ENCODE results near the gene TIGD1.

Gene TIGD1

DNA sequence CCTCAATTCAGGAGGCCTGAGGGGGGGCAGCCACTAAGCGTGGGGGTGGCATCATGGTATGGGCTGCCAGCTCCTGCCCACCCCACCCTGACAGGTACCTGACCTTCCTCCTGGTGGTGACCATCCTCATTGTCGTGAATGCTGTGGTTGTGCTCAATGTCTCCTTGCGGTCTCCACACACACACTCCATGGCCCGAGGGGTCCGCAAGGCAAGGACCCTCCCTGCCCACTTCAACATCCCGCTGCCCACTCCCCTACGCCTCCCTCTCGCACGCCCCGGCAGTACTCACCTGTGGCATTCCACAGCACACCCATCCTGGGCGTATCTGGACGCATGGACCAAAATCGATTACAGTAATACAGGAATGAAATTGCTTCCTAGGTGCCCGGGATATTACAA lies 6.9 kb downstream of the TIGD1 start:
- DNase-seq (ENCODE audit: low read depth): no peak
- H3K4me3 ChIP-seq (ENCODE audit: low read depth, low read length): no peak overlapping the region
- TF ChIP-seq, protein P1, sequence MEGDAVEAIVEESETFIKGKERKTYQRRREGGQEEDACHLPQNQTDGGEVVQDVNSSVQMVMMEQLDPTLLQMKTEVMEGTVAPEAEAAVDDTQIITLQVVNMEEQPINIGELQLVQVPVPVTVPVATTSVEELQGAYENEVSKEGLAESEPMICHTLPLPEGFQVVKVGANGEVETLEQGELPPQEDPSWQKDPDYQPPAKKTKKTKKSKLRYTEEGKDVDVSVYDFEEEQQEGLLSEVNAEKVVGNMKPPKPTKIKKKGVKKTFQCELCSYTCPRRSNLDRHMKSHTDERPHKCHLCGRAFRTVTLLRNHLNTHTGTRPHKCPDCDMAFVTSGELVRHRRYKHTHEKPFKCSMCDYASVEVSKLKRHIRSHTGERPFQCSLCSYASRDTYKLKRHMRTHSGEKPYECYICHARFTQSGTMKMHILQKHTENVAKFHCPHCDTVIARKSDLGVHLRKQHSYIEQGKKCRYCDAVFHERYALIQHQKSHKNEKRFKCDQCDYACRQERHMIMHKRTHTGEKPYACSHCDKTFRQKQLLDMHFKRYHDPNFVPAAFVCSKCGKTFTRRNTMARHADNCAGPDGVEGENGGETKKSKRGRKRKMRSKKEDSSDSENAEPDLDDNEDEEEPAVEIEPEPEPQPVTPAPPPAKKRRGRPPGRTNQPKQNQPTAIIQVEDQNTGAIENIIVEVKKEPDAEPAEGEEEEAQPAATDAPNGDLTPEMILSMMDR (conservative IDR thresholded peaks at IDR 0.05; ENCODE audit: low read depth, low read length): no peak

DNA sequence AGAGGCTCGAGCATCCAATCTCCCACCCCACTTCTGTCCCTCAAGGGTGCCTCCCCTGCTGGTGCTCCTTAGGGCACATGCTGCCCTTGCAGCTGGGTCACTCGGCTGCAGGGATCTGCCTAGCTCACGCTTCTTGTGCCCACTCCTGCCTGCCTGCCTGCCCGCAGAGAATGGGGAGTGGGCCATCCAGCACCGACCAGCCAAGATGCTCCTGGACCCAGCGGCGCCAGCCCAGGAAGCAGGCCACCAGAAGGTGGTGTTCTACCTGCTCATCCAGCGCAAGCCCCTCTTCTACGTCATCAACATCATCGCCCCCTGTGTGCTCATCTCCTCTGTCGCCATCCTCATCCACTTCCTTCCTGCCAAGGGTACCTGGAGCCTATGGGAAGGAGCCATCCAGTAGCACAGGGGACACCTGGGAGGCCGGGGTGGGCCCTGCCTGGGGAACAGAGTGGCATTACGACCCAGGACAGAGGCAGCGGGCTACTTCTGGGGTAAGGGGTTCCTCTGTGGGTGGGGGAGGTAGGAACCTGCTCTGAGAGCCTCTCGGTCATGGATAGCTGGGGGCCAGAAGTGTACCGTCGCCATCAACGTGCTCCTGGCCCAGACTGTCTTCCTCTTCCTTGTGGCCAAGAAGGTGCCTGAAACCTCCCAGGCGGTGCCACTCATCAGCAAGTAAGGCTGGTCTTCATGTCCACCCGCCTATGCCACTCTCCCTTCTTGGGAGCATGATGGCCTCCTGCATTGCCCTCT lies 7.5 kb downstream of the TIGD1 start:
- DNase-seq (ENCODE audit: low read depth): no peak
- TF ChIP-seq, protein P1 (conservative IDR thresholded peaks at IDR 0.05; ENCODE audit: low read depth, low read length): no peak
- H3K4me3 ChIP-seq (ENCODE audit: low read depth, low read length): no peak overlapping the region

DNA sequence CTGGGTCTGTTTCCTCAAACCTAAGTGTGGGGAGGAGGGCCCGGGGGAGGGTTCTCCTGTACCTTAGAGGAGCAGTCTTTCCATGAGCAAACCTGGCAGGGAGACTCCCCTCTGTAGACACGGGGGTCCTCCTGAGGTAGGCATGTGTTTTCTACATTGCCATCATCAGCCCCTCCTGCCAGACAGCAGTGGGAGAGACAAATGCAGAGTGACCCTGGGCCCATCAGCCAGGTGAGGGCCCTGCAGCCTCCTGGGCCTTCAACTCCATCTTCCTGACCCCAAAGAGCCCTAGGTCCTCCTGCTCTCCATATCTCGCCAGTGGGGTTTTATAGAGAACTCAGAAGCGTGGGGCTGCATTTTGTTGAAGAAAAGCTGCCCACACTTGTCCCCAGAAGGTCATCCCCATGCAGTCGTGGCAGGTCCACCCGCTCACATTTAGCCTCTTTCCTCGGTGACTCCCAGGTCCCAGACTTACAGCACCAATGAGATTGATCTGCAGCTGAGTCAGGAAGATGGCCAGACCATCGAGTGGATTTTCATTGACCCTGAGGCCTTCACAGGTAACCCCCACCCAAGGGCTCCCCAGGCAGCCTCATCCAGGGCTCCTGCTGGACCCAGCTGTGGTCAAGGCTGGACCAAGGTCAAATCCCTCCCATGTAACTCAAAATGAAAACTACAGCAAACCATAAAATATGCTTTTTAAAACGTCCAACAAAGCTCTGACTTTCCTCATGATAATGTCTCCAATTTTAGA lies 8.2 kb downstream of the TIGD1 start:
- no peak for DNase-seq (ENCODE audit: low read depth)
- H3K4me3 ChIP-seq (ENCODE audit: low read depth, low read length): no peak overlapping the region
- TF ChIP-seq, protein P1 (conservative IDR thresholded peaks at IDR 0.05; ENCODE audit: low read depth, low read length): no peak

DNA sequence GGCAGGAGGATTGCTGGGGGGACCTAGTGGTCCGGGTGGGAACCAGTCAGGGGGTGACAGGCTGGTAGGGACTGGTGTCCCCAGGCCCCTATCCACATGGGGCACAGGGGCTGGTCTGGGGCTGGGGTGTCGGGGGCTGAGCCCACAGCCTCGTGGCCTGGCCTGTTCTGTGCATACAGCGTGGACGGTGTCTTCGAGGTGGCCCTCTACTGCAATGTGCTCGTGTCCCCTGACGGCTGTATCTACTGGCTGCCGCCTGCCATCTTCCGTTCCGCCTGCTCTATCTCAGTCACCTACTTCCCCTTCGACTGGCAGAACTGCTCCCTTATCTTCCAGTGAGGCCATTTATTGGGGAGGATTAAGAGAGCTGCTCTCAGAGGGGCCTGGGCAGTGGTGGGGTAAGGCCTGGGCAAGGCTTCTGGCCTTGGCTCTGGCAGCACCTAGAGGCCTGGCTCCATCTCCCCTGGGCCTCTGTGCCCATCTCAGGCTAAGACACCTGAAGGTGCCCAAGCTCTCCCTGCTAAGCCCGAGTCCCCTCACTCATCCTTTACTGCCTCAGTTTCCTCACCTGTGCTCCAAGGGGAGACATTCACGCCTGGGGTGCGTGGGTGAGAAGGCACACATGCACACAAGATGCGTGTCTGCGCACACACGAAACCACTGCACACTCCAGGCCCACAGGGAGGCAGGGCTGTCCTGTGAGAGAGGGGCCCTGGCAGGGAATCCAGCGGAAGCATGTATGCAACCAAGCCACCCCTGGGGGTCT lies 9.0 kb downstream of the TIGD1 start:
- no peak overlapping the region for H3K4me3 ChIP-seq (ENCODE audit: low read depth, low read length)
- TF ChIP-seq, protein P1 (conservative IDR thresholded peaks at IDR 0.05; ENCODE audit: low read depth, low read length): no peak
- DNase-seq (ENCODE audit: low read depth): no peak

DNA sequence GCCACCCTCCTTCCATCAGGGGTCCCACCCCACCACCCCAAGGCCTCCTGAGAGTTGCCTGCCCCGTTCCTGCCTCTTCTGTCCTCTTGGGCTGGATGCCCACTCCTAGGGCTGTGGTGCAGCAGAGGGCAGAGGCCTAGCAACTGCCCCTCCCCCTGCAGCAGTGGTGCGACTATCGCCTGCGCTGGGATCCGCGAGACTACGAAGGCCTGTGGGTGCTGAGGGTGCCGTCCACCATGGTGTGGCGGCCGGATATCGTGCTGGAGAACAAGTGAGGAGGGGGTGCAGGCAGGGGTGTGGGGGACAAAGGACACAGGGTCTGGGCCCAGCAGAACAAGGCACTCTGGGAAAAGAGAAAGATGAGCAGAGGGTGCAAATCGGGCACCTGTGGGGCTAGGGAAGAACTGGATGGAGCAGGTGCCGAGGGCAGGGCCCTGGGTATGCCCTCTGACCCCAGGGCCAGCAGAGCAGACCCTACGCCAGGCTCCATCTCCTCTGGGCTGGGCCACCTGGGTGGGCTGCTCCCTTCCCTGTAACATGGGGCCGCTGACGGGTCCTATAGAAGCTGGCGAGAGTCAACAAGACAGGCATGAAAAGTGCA lies 9.8 kb downstream of the TIGD1 start:
- DNase-seq (ENCODE audit: low read depth): no peak
- TF ChIP-seq, protein P1 (conservative IDR thresholded peaks at IDR 0.05; ENCODE audit: low read depth, low read length): no peak

GRCh38 chr2:232539298-232540231 lies 10.8 kb downstream of the TIGD1 start, which contains the start of gene CHRNG:
Gene CHRNG (plus strand): TSS chr2:232539692. CDS start chr2:232539748, 56 bp downstream.
- no peak for DNase-seq (ENCODE audit: low read depth)
- TF ChIP-seq, protein P1 (conservative IDR thresholded peaks at IDR 0.05; ENCODE audit: low read depth, low read length): no peak
- H3K4me3 ChIP-seq (ENCODE audit: low read depth, low read length): no peak within 1 kb of the TSS

More for the DNA sequence above, 9.8 kb downstream of the TIGD1 start:
- no peak overlapping the region for H3K4me3 ChIP-seq (ENCODE audit: low read depth, low read length)
